Measurements from ENCODE around the gene PTPRH. TPM values are rescaled to one million over a fixed set of nuclear protein-coding genes. Genes with fewer than 3 reads are reported as not detected.

The PTPRH gene
- total RNA-seq, 4 donors from 2014 or later = 0.54 to 4.0 (median 1.4) TPM

DNA sequence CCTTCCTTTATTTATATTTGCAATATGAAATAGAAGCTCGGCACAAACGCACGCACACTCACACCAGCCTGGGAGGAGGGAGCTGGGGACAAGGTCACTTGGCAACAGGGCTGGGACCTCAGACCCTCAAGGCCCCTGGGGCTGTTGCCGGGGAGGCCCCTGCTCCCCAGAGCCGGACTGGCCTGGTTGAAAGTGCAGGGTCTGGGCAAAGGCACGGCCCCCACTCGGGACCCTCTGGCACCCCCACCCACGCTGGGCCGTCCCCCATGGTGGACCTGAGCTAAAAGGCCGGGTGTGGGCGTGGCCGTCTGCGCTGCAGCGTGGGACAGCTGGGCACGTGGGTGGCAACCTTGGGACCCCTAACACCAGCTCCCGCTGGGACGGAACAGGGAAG, 20.5 kb upstream of the PTPRH start:
- no peaks in the 10 kb centered on the region for H3K9me3 ChIP-seq
- 100% methylated on average over 1 of the region's 17 CpGs; no CpG with 5 or more reads in 1 of the 2 donors for WGBS, 2 donors (ENCODE audit: low coverage in 1 of 2)
- no peaks in the 10 kb centered on the region for H3K27me3 ChIP-seq
- no peak for TF ChIP-seq POLR2AphosphoS5 (IDR thresholded peaks at IDR 0.05)
- TF ChIP-seq EP300 (IDR thresholded peaks at IDR 0.05) = no peak
- no peak for TF ChIP-seq CTCF (IDR thresholded peaks at IDR 0.05)
- no peak for TF ChIP-seq POLR2A (IDR thresholded peaks at IDR 0.05)
- peaks cover 0 to 87% of the 10 kb centered on the region in 2 donors for H3K36me3 ChIP-seq
- no peak overlapping the region for H3K4me3 ChIP-seq
- H3K27ac ChIP-seq = no peak overlapping the region
- H3K4me1 ChIP-seq = peaks cover 0 to 10% (median 0%) of the 10 kb centered on the region in 3 donors
- no peak for ATAC-seq

DNA sequence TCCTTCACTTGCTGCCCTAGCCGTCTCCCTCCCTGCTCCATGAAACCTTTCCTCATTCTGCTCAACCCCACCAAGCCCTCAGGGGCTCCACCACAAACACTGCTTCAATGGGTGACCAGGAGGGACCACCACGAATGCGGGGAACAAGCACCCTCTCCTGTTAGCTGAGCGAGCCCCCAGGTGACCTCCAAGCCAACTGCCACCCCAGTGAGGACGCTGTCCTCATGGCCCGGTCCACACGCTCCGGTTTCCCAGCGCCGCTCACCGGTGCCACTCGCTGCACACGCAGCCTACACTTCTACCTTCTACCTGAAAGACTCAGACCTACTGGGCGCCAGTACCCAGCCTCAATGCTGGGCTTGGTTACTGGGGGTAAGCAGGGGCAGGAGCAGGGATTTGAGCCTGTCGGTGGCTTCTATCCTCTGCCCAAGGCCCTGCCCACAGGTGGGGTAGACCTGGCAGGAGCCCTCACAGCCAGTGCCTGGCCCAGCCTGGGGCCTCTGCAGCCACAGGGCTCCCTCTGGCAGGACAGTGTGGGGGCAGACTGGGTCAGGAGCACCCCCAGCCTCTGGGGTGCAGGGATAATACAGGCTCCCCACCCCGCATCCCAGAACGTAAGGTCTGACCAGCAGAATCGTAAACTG, 20.0 kb upstream of the PTPRH start:
- Histone ChIP-seq H3K27ac (no peak overlapping the region), H3K4me3 (no peak overlapping the region), H3K36me3 (peaks cover 0 to 82% of the 10 kb centered on the region in 2 donors), H3K4me1 (peaks cover 0 to 10% (median 0%) of the 10 kb centered on the region in 3 donors), H3K27me3 (no peaks in the 10 kb centered on the region), H3K9me3 (no peaks in the 10 kb centered on the region)
- no peak for ATAC-seq
- 95 to 100% methylated on average over 2 to 12 of the region's 18 CpGs for WGBS, 2 donors (ENCODE audit: low coverage in 1 of 2)
- TF ChIP-seq POLR2A (IDR thresholded peaks at IDR 0.05) = no peak
- TF ChIP-seq CTCF (IDR thresholded peaks at IDR 0.05) = no peak
- no peak for TF ChIP-seq POLR2AphosphoS5 (IDR thresholded peaks at IDR 0.05)
- TF ChIP-seq EP300 (IDR thresholded peaks at IDR 0.05) = no peak

GRCh38 chr19:55228403-55229031, 19.2 kb upstream of the PTPRH start, which contains the start of gene TMEM86B:
Gene TMEM86B (minus strand): TSS chr19:55228763. CDS start chr19:55228741, 22 bp downstream.
- Histone ChIP-seq H3K27me3 (no peaks in the 10 kb centered on the region), H3K9me3 (no peaks in the 10 kb centered on the region), H3K27ac (no peak within 1 kb of the TSS), H3K36me3 (peaks cover 0 to 74% of the 10 kb centered on the region in 2 donors), H3K4me1 (peaks cover 0 to 10% (median 0%) of the 10 kb centered on the region in 3 donors), H3K4me3 (no peak within 1 kb of the TSS)
- TF ChIP-seq CTCF (IDR thresholded peaks at IDR 0.05) (no peak), EP300 (IDR thresholded peaks at IDR 0.05) (no peak)
- WGBS, 2 donors (ENCODE audit: low coverage in 1 of 2) = 80% methylated on average over 2 of the region's 12 CpGs; no CpG with 5 or more reads in 1 of the 2 donors
- no peak for ATAC-seq

DNA sequence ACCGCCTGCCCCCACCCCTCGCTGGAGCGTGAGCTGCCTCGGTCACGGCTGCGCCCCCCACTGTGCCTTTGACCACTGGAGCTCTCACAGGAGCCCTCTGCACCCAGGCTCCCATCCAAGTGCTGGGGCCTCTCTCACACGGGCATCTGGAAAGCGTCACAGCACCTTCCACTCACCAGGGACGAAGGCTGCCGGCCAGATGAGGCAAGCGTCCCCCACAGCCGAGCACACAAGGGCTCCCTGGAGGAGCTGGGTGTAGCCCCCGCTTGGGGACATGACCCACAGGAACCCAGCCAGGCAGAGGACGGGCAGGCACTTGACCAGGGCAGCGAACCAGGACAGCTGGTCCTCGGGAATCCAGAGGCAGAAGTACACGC, 18.7 kb upstream of the PTPRH start:
- peaks cover 0 to 69% of the 10 kb centered on the region in 2 donors for H3K36me3 ChIP-seq
- H3K4me3 ChIP-seq = no peak overlapping the region
- H3K27ac ChIP-seq = no peak overlapping the region
- no peak for ATAC-seq
- 53% methylated on average over 3 of the region's 17 CpGs; no CpG with 5 or more reads in 1 of the 2 donors for WGBS, 2 donors (ENCODE audit: low coverage in 1 of 2)
- no peak for TF ChIP-seq CTCF (IDR thresholded peaks at IDR 0.05)
- peak; percentile 37 for TF ChIP-seq POLR2AphosphoS5 (IDR thresholded peaks at IDR 0.05)
- H3K4me1 ChIP-seq = peaks cover 0 to 10% (median 0%) of the 10 kb centered on the region in 3 donors
- no peaks in the 10 kb centered on the region for H3K9me3 ChIP-seq
- no peaks in the 10 kb centered on the region for H3K27me3 ChIP-seq

Measured in gastroesophageal sphincter (tissue), 4 donors.